GM23338 (cell line): ENCODE measurements around the gene RAB41. TPM values are rescaled to one million over a fixed set of nuclear protein-coding genes. Genes with fewer than 3 reads are reported as not detected.

Experiments used
- ATAC-seq: fragments of 200-7000 bp; cut with Tn5 transposase; 3 replicates; pipeline ENCODE4 v1.9.1; 2020
- DNase-seq: peaks from one replicate; pipeline ENCODE4 v3.0.0-alpha.2; 2015; ENCODE audit warnings: low spot score
- H2AFZ ChIP-seq: fragments of 200-600 bp; sonication (generic); 2 replicates; pipeline ENCODE4 v1.8.0; 2016; ENCODE audit warnings: antibody characterized with exemption, mild to moderate bottlenecking, moderate library complexity
- H3F3A ChIP-seq: fragments of 200-600 bp; sonication (generic); replicated peaks from 2 replicates; pipeline ENCODE4 v1.8.0; 2017; ENCODE audit warnings: antibody characterized with exemption, mixed run types, low read depth
- H3K27ac ChIP-seq: fragments of 200-600 bp; sonication (generic); 2 replicates; pipeline ENCODE4 v1.6.1; 2016; ENCODE audit warnings: low read depth
- H3K27me3 ChIP-seq: fragments of 200-600 bp; sonication (generic); 2 replicates; pipeline ENCODE4 v1.8.0; 2016; ENCODE audit warnings: mild to moderate bottlenecking, mixed run types, moderate library complexity; ENCODE audit not compliant: insufficient read depth
- H3K36me3 ChIP-seq: fragments of 200-600 bp; sonication (generic); 2 replicates; pipeline ENCODE4 v1.8.0; 2016; ENCODE audit warnings: mild to moderate bottlenecking; ENCODE audit not compliant: insufficient read depth
- H3K4me1 ChIP-seq: fragments of 200-600 bp; sonication (generic); 2 replicates; pipeline ENCODE4 v1.8.0; 2016; ENCODE audit warnings: mild to moderate bottlenecking, moderate library complexity; ENCODE audit not compliant: insufficient read depth
- H3K4me2 ChIP-seq: fragments of 200-600 bp; sonication (generic); 2 replicates; pipeline ENCODE4 v1.7.1; 2017; ENCODE audit warnings: mixed run types
- H3K4me3 ChIP-seq: fragments of 200-600 bp; sonication (generic); 2 replicates; pipeline ENCODE4 v1.6.1; 2016; ENCODE audit warnings: mixed run types
- H3K79me2 ChIP-seq: fragments of 200-600 bp; sonication (generic); replicated peaks from 2 replicates; pipeline ENCODE4 v1.8.0; 2017; ENCODE audit warnings: mild to moderate bottlenecking; ENCODE audit not compliant: insufficient read depth
- H3K9me2 ChIP-seq: fragments of 200-600 bp; sonication (generic); 2 replicates; pipeline ENCODE4 v1.8.0; 2017; ENCODE audit not compliant: insufficient read depth
- H4K20me1 ChIP-seq: fragments of 200-600 bp; sonication (generic); replicated peaks from 2 replicates; pipeline ENCODE4 v1.8.0; 2017; ENCODE audit warnings: mild to moderate bottlenecking; ENCODE audit not compliant: insufficient read depth
- H3K27ac Mint-ChIP-seq: 2 replicates; pipeline ENCODE4 v1.8.0; 2020; ENCODE audit warnings: inconsistent platforms, mild to moderate bottlenecking, moderate library complexity, mixed read lengths
- H3K27me3 Mint-ChIP-seq: 3 replicates; pipeline ENCODE4 v1.8.0; 2022; ENCODE audit warnings: low read depth, mild to moderate bottlenecking, moderate library complexity, mixed read lengths, inconsistent platforms; ENCODE audit not compliant: insufficient read depth, poor library complexity
- H3K36me3 Mint-ChIP-seq: 3 replicates; pipeline ENCODE4 v1.8.0; 2021; ENCODE audit warnings: low read depth, mild to moderate bottlenecking, inconsistent platforms, moderate library complexity, mixed read lengths
- H3K4me1 Mint-ChIP-seq: 3 replicates; pipeline ENCODE4 v1.8.0; 2020; ENCODE audit warnings: mild to moderate bottlenecking, inconsistent platforms, mixed read lengths
- H3K4me3 Mint-ChIP-seq: 3 replicates; pipeline ENCODE4 v1.8.0; 2021; ENCODE audit warnings: moderate library complexity, mild to moderate bottlenecking, inconsistent platforms, mixed read lengths
- H3K9me3 Mint-ChIP-seq: 3 replicates; pipeline ENCODE4 v1.8.0; 2020; ENCODE audit warnings: moderate library complexity, mild to moderate bottlenecking, inconsistent platforms, mixed read lengths
- CREB1 ChIP-seq: fragments of 250-450 bp; sonication (Bioruptor Pico); IDR thresholded peaks from 2 replicates; pipeline ENCODE4 v1.5.0; 2020; ENCODE audit warnings: low read depth, mild to moderate bottlenecking, moderate library complexity
- EZH2 ChIP-seq: fragments of 200-600 bp; sonication (generic); IDR thresholded peaks from one replicate; pipeline ENCODE4 v1.8.0; 2017; ENCODE audit warnings: antibody characterized with exemption, mild to moderate bottlenecking, low read depth; ENCODE audit not compliant: unreplicated experiment
- EZH2phosphoT487 ChIP-seq: fragments of 200-600 bp; sonication (generic); IDR thresholded peaks from one replicate; pipeline ENCODE4 v1.8.1; 2018; ENCODE audit warnings: antibody characterized with exemption; ENCODE audit not compliant: unreplicated experiment
- JUNB ChIP-seq: IDR thresholded peaks from one replicate; pipeline ENCODE4 v1.6.1; 2016; ENCODE audit warnings: antibody characterized with exemption; ENCODE audit not compliant: unreplicated experiment
- NANOG ChIP-seq: IDR thresholded peaks from 2 replicates; pipeline ENCODE4 v1.6.1; 2016; ENCODE audit warnings: antibody characterized with exemption, borderline replicate concordance
- POLR2AphosphoS5 ChIP-seq: IDR thresholded peaks from 2 replicates; pipeline ENCODE4 v1.6.1; 2016; ENCODE audit warnings: antibody characterized with exemption, low read depth
- STAT1 ChIP-seq: IDR thresholded peaks from one replicate; pipeline ENCODE4 v1.6.1; 2016; ENCODE audit warnings: antibody characterized with exemption; ENCODE audit not compliant: unreplicated experiment
- ZNF114 ChIP-seq: fragments of 250-450 bp; sonication (Bioruptor Pico); IDR thresholded peaks from 2 replicates; pipeline ENCODE4 v1.5.0; 2020; ENCODE audit warnings: mild to moderate bottlenecking, moderate library complexity
- ZNF331 ChIP-seq: fragments of 250-450 bp; sonication (Bioruptor Pico); IDR thresholded peaks from 2 replicates; pipeline ENCODE4 v1.5.0; 2020; ENCODE audit warnings: low read depth, mild to moderate bottlenecking, moderate library complexity
- polyA plus RNA-seq: library from polyadenylated mRNA; unstranded; fragments of >200 nt; fragmentation: Nextera tagmentation; extraction: Ambion mirVana; gene quantifications from 2 replicates; pipeline ENCODE4 v1.2.1, GENCODE V29; 2016
- total RNA-seq: library from RNA; depleted of rRNA; stranded (reverse); fragments of >200 nt; shearing (Covaris generic); gene quantifications from 2 replicates; pipeline ENCODE4 v1.2.3, GENCODE V29; 2014
- TF ChIP-seq, protein P1 (sequence below), 2 experiments: fragments of 200-600 bp in 1 of 2; sonication (generic) in 1 of 2; conservative IDR thresholded peaks; 2 replicates each; pipeline versions ENCODE4 v1.5.1 to v1.6.1; 2016 to 2017; ENCODE audit warnings: antibody characterized with exemption in 2 of 2, low read depth in 2 of 2, mild to moderate bottlenecking in 2 of 2, moderate library complexity in 1 of 2
- TF ChIP-seq, protein P2 (sequence below): IDR thresholded peaks from one replicate; pipeline ENCODE4 v1.6.1; 2018; ENCODE audit warnings: antibody characterized with exemption; ENCODE audit not compliant: unreplicated experiment

The RAB41 gene
- total and polyA plus RNA-seq, 2 experiments from 2014 or later = not detected

DNA sequence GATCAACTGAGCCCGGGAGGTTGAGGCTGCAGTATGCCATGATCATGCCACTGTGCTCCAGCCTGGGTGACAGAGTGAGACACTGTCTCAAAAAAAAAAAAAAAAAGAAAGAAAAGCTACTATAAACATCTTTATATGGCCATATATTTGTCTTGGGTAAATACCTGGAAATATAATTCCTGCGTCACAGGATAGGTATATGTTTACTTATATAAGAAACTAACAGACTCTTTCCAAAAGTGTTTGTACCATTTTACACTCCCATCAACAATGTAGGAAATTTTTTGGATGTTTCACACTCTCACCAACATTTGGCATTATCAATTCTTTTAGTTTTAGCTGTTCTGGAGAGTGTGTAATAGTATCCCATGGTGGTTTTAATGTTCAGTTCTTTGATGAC lies 34.7 kb upstream of the RAB41 start (continued):
- TF ChIP-seq POLR2AphosphoS5 (no peak), CREB1 (no peak), ZNF114 (CRISPR knock-in tag) (no peak), EZH2 (no peak), NANOG (no peak), STAT1 (no peak)
- TF ChIP-seq, protein P1, sequence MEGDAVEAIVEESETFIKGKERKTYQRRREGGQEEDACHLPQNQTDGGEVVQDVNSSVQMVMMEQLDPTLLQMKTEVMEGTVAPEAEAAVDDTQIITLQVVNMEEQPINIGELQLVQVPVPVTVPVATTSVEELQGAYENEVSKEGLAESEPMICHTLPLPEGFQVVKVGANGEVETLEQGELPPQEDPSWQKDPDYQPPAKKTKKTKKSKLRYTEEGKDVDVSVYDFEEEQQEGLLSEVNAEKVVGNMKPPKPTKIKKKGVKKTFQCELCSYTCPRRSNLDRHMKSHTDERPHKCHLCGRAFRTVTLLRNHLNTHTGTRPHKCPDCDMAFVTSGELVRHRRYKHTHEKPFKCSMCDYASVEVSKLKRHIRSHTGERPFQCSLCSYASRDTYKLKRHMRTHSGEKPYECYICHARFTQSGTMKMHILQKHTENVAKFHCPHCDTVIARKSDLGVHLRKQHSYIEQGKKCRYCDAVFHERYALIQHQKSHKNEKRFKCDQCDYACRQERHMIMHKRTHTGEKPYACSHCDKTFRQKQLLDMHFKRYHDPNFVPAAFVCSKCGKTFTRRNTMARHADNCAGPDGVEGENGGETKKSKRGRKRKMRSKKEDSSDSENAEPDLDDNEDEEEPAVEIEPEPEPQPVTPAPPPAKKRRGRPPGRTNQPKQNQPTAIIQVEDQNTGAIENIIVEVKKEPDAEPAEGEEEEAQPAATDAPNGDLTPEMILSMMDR (conservative IDR thresholded peaks at IDR 0.05; ENCODE audit: low read depth in 2 of 2) = no peak
- TF ChIP-seq, protein P2, sequence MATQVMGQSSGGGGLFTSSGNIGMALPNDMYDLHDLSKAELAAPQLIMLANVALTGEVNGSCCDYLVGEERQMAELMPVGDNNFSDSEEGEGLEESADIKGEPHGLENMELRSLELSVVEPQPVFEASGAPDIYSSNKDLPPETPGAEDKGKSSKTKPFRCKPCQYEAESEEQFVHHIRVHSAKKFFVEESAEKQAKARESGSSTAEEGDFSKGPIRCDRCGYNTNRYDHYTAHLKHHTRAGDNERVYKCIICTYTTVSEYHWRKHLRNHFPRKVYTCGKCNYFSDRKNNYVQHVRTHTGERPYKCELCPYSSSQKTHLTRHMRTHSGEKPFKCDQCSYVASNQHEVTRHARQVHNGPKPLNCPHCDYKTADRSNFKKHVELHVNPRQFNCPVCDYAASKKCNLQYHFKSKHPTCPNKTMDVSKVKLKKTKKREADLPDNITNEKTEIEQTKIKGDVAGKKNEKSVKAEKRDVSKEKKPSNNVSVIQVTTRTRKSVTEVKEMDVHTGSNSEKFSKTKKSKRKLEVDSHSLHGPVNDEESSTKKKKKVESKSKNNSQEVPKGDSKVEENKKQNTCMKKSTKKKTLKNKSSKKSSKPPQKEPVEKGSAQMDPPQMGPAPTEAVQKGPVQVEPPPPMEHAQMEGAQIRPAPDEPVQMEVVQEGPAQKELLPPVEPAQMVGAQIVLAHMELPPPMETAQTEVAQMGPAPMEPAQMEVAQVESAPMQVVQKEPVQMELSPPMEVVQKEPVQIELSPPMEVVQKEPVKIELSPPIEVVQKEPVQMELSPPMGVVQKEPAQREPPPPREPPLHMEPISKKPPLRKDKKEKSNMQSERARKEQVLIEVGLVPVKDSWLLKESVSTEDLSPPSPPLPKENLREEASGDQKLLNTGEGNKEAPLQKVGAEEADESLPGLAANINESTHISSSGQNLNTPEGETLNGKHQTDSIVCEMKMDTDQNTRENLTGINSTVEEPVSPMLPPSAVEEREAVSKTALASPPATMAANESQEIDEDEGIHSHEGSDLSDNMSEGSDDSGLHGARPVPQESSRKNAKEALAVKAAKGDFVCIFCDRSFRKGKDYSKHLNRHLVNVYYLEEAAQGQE = no peak

DNA sequence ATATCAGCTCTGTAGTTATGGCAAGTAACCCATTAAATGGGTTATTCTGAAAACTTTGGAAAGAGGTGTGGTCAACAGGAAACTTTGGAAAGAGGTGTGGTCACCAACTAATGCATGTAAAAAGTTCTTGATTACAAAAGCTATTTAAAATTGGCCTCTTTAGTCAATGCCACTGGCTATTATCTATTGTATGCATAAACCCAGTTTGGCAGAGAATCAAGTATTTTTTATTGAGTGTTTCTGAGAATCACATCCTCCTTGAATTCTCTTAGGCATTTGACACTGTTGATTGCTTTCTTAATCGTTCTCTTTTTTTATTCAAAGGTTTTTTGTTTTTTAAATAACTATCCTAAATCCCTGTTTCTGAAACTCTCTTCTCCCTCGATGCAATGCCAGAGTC lies 29.5 kb upstream of the RAB41 start:
- Histone ChIP-seq H3K9me2 (0 out of 2 replicates have a peak, but pooled peaks cover 6% of the 10 kb centered on the region), H3K4me1 (peaks cover 3% of the 10 kb centered on the region; the same call in 1 of the 2 replicates), H3K36me3 (no peaks in the 10 kb centered on the region), H3K79me2 (no peaks in the 10 kb centered on the region), H3K4me2 (no peak overlapping the region), H2AFZ (no peak overlapping the region), H3F3A (no peaks in the 10 kb centered on the region), H3K4me3 (no peak overlapping the region), H3K27me3 (no peaks in the 10 kb centered on the region), H3K27ac (no peak overlapping the region), H4K20me1 (no peaks in the 10 kb centered on the region)
- ATAC-seq (no peak), DNase-seq (no peak)
- no peaks in the 10 kb centered on the region for H3K9me3 Mint-ChIP-seq
- no peaks in the 10 kb centered on the region for H3K36me3 Mint-ChIP-seq
- TF ChIP-seq, protein P1 (conservative IDR thresholded peaks at IDR 0.05; ENCODE audit: low read depth in 2 of 2) = no peak
- TF ChIP-seq NANOG = no peak
- TF ChIP-seq ZNF114 (CRISPR knock-in tag) = no peak
- no peak for TF ChIP-seq JUNB
- TF ChIP-seq STAT1 = no peak
- no peak for TF ChIP-seq EZH2phosphoT487
- no peak for TF ChIP-seq POLR2AphosphoS5
- no peak for TF ChIP-seq ZNF331 (CRISPR knock-in tag)
- no peak overlapping the region for H3K4me3 Mint-ChIP-seq
- H3K27ac Mint-ChIP-seq = no peak overlapping the region
- peaks cover 26% of the 10 kb centered on the region for H3K4me1 Mint-ChIP-seq
- peaks cover 2% of the 10 kb centered on the region for H3K27me3 Mint-ChIP-seq
